H1 (cell line): ENCODE data around the gene IDH3A. TPM values are rescaled to one million over a fixed set of nuclear protein-coding genes. Genes with fewer than 3 reads are reported as not detected.

Experiments used
- CTCF ChIA-PET: fragments of 300-600 bp; sonication (Branson Sonifier 250); formaldehyde crosslinking; loops from one replicate; lab custom pipeline; 2021; ENCODE audit not compliant: partially characterized antibody; lab: Charles Lee
- POLR2A ChIA-PET: fragments of 300-600 bp; sonication (Branson Sonifier 250); formaldehyde crosslinking; loops from one replicate; lab custom pipeline; 2021; ENCODE audit warnings: inconsistent platforms; ENCODE audit not compliant: partially characterized antibody; lab: Charles Lee
- DNase-seq, 2 experiments: peaks; one replicate each; pipeline versions ENCODE4 v3.0.0 to v3.0.0-alpha.2; 2010 to 2022; ENCODE audit warnings: low spot score in 2 of 2, low read depth in 1 of 2, mixed read lengths in 1 of 2
- FAIRE-seq: peaks from 2 replicates; lab custom pipeline; 2011; peaks lifted over from hg19 to GRCh38; lab: Jason Lieb, UNC
- H2AFZ ChIP-seq: 2 replicates; pipeline ENCODE4 v1.8.1; 2012; ENCODE audit warnings: low read length, inconsistent platforms
- H2AK5ac ChIP-seq: 2 replicates; pipeline ENCODE4 v1.6.1; 2013; ENCODE audit warnings: low read depth, low read length
- H2BK120ac ChIP-seq: replicated peaks from 2 replicates; pipeline ENCODE3; 2013; ENCODE audit warnings: low read depth, low read length, inconsistent platforms
- H2BK12ac ChIP-seq: 2 replicates; pipeline ENCODE4 v1.6.1; 2013; ENCODE audit warnings: low read depth, low read length
- H2BK15ac ChIP-seq: 2 replicates; pipeline ENCODE4 v1.6.1; 2013; ENCODE audit warnings: low read length
- H2BK20ac ChIP-seq: 2 replicates; pipeline ENCODE4 v1.6.1; 2013; ENCODE audit warnings: low read length
- H2BK5ac ChIP-seq: 2 replicates; pipeline ENCODE4 v1.6.1; 2013; ENCODE audit warnings: low read depth, low read length
- H3K14ac ChIP-seq: 2 replicates; pipeline ENCODE4 v1.6.1; 2013; ENCODE audit warnings: inconsistent platforms; ENCODE audit not compliant: insufficient read length
- H3K18ac ChIP-seq: 2 replicates; pipeline ENCODE4 v1.6.1; 2013; ENCODE audit warnings: low read length; ENCODE audit errors: extremely low read depth
- H3K23ac ChIP-seq: 2 replicates; pipeline ENCODE4 v1.6.1; 2013; ENCODE audit warnings: inconsistent platforms; ENCODE audit not compliant: insufficient read length
- H3K23me2 ChIP-seq: 2 replicates; pipeline ENCODE4 v1.6.1; 2013; ENCODE audit warnings: low read depth, low read length
- H3K27ac ChIP-seq: 2 replicates; pipeline ENCODE4 v1.6.1; 2011; ENCODE audit warnings: low read depth, low read length, inconsistent platforms
- H3K27me3 ChIP-seq, 4 experiments: replicated peaks in 1 of 4; 1 replicate in 1 of 4; 2 replicates in 3 of 4; pipeline versions ENCODE4 v1.6.1 to v1.8.1; 2011 to 2013; ENCODE audit warnings: low read length in 3 of 4, mild to moderate bottlenecking in 3 of 4, inconsistent platforms in 2 of 4, mixed read lengths in 2 of 4, moderate library complexity in 1 of 4; ENCODE audit not compliant: control insufficient read depth in 3 of 4, insufficient read depth in 3 of 4; ENCODE audit errors: extremely low read depth in 1 of 4
- H3K36me3 ChIP-seq, 4 experiments: 2 replicates each; pipeline versions ENCODE4 v1.6.1 to v1.8.1; 2011 to 2013; ENCODE audit warnings: mild to moderate bottlenecking in 4 of 4, low read length in 3 of 4, moderate library complexity in 2 of 4, control low read depth in 1 of 4, inconsistent platforms in 1 of 4; ENCODE audit not compliant: insufficient read depth in 4 of 4, control insufficient read depth in 2 of 4
- H3K4ac ChIP-seq: replicated peaks from 2 replicates; pipeline ENCODE3; 2013; ENCODE audit warnings: low read length, low read depth, mixed read lengths, inconsistent platforms; ENCODE audit not compliant: insufficient read length
- H3K4me1 ChIP-seq, 4 experiments: replicated peaks in 1 of 4; 1 replicate in 1 of 4; 2 replicates in 3 of 4; pipeline versions ENCODE4 v1.6.1 to v1.8.1; 2011 to 2013; ENCODE audit warnings: low read length in 3 of 4, inconsistent platforms in 2 of 4, mixed read lengths in 1 of 4; ENCODE audit not compliant: insufficient read depth in 4 of 4, control insufficient read depth in 3 of 4
- H3K4me2 ChIP-seq, 2 experiments: 2 replicates each; pipeline versions ENCODE4 v1.6.1 to v1.8.1; 2011 to 2013; ENCODE audit warnings: low read depth in 2 of 2, low read length in 2 of 2, control low read depth in 1 of 2, inconsistent platforms in 1 of 2, mild to moderate bottlenecking in 1 of 2; ENCODE audit not compliant: insufficient read depth in 1 of 2
- H3K4me3 ChIP-seq, 4 experiments: fragments of 200-600, 300-600 bp in 1 of 4; sonication (generic), shearing (Covaris generic), sonication (Bioruptor Twin) in 1 of 4; 2 replicates each; pipeline versions ENCODE4 v1.5.1 to v1.8.1; 2011 to 2016; ENCODE audit warnings: low read length in 4 of 4, low read depth in 3 of 4, control low read depth in 2 of 4, inconsistent platforms in 2 of 4, mild to moderate bottlenecking in 2 of 4, mixed read lengths in 1 of 4, moderate library complexity in 1 of 4; ENCODE audit not compliant: insufficient read depth in 2 of 4; ENCODE audit errors: extremely low read depth in 1 of 4
- H3K56ac ChIP-seq: replicated peaks from 2 replicates; pipeline ENCODE3; 2013; ENCODE audit warnings: low read depth, mild to moderate bottlenecking, mixed read lengths, low read length, inconsistent platforms; ENCODE audit not compliant: insufficient read length
- H3K79me1 ChIP-seq: 2 replicates; pipeline ENCODE4 v1.6.1; 2013; ENCODE audit warnings: low read depth, low read length, control low read depth
- H3K79me2 ChIP-seq, 2 experiments: 2 replicates each; pipeline versions ENCODE4 v1.6.1 to v1.8.1; 2012 to 2013; ENCODE audit warnings: low read length in 2 of 2, mild to moderate bottlenecking in 2 of 2, inconsistent platforms in 1 of 2; ENCODE audit not compliant: insufficient read depth in 2 of 2, control insufficient read depth in 1 of 2
- H3K9ac ChIP-seq, 4 experiments: replicated peaks in 1 of 4; 1 replicate in 1 of 4; 2 replicates in 3 of 4; pipeline versions ENCODE4 v1.6.1 to v1.8.1; 2011 to 2013; ENCODE audit warnings: low read depth in 3 of 4, low read length in 3 of 4, control low read depth in 2 of 4, mild to moderate bottlenecking in 2 of 4, moderate library complexity in 2 of 4, inconsistent platforms in 1 of 4; ENCODE audit errors: extremely low read depth in 1 of 4
- H3K9me3 ChIP-seq, 2 experiments: 2 replicates each; pipeline versions ENCODE4 v1.6.1 to v1.8.1; 2012 to 2013; ENCODE audit warnings: mild to moderate bottlenecking in 2 of 2, moderate library complexity in 2 of 2, control low read depth in 1 of 2, inconsistent platforms in 1 of 2, low read depth in 1 of 2, low read length in 1 of 2, mixed read lengths in 1 of 2; ENCODE audit not compliant: insufficient read depth in 2 of 2
- H4K20me1 ChIP-seq, 2 experiments: replicated peaks in 1 of 2; 2 replicates each; pipeline versions ENCODE3 to v1.8.1; 2011 to 2013; ENCODE audit warnings: inconsistent platforms in 2 of 2, low read length in 2 of 2, mild to moderate bottlenecking in 1 of 2; ENCODE audit not compliant: insufficient read depth in 2 of 2, control insufficient read depth in 1 of 2
- H4K5ac ChIP-seq: 2 replicates; pipeline ENCODE4 v1.6.1; 2013; ENCODE audit warnings: low read length, low read depth, mixed read lengths, inconsistent platforms; ENCODE audit not compliant: insufficient read length
- H4K8ac ChIP-seq: 2 replicates; pipeline ENCODE4 v1.8.0; 2013; ENCODE audit warnings: mild to moderate bottlenecking, moderate library complexity, low read length, inconsistent platforms; ENCODE audit not compliant: insufficient read depth; ENCODE audit errors: extremely low read depth
- H4K91ac ChIP-seq: replicated peaks from 2 replicates; pipeline ENCODE3; 2013; ENCODE audit warnings: low read length, mixed read lengths, inconsistent platforms; ENCODE audit not compliant: insufficient read length
- ASH2L ChIP-seq: fragments of 200-600, 300-600 bp; sonication (generic); IDR thresholded peaks from one replicate; pipeline ENCODE4 v1.7.1; 2017; ENCODE audit warnings: low read length
- EP300 ChIP-seq, 2 experiments: IDR thresholded peaks; 1 replicate in 1 of 2; 2 replicates in 1 of 2; pipeline ENCODE4 v1.6.1; 2011 to 2012; ENCODE audit warnings: low read depth in 2 of 2, low read length in 2 of 2, mild to moderate bottlenecking in 2 of 2, borderline replicate concordance in 1 of 2, inconsistent platforms in 1 of 2, moderate library complexity in 1 of 2
- KDM1A ChIP-seq: fragments of 200-600, 300-600 bp; sonication (generic); IDR thresholded peaks from 2 replicates; pipeline ENCODE4 v1.7.1; 2016; ENCODE audit warnings: mild to moderate bottlenecking, low read length, borderline replicate concordance
- KDM5A ChIP-seq: fragments of 200-600 bp; IDR thresholded peaks from 2 replicates; pipeline ENCODE4 v1.7.1; 2012; ENCODE audit warnings: mild to moderate bottlenecking, low read length, inconsistent platforms, mixed read lengths
- POLR2AphosphoS5 ChIP-seq: IDR thresholded peaks from 2 replicates; pipeline ENCODE4 v1.6.1; 2011; ENCODE audit warnings: low read depth, low read length
- SAP30 ChIP-seq: fragments of 300-600 bp; sonication (generic); IDR thresholded peaks from 2 replicates; pipeline ENCODE4 v1.7.1; 2012; ENCODE audit warnings: low read length, moderate library complexity, mild to moderate bottlenecking, inconsistent platforms; ENCODE audit not compliant: insufficient read depth, insufficient replicate concordance
- SP2 ChIP-seq: IDR thresholded peaks from 2 replicates; pipeline ENCODE4 v1.6.1; 2012; ENCODE audit warnings: mild to moderate bottlenecking, low read length, inconsistent platforms
- SP4 ChIP-seq: IDR thresholded peaks from 2 replicates; pipeline ENCODE4 v1.6.1; 2012; ENCODE audit warnings: low read length, inconsistent platforms
- SUZ12 ChIP-seq: fragments of 200-600 bp; sonication (generic); IDR thresholded peaks from 2 replicates; pipeline ENCODE4 v1.6.1; 2012; ENCODE audit warnings: mild to moderate bottlenecking, inconsistent platforms, low read length, moderate library complexity, mixed read lengths
- WGBS, 2 experiments: shearing (Covaris generic) in 1 of 2; methylation state at CpG; one replicate each; pipeline versions ENCODE4 v1.1.6 to v1.1.7; 2013 to 2015; ENCODE audit warnings: low lambda C conversion rate in 2 of 2, mixed read lengths in 2 of 2, inconsistent platforms in 1 of 2, low coverage in 1 of 2, missing lambda C conversion rate in 1 of 2; ENCODE audit not compliant: insufficient replicate concordance in 2 of 2, insufficient coverage in 1 of 2, insufficient read length in 1 of 2; ENCODE audit errors: extremely low coverage in 1 of 2, missing lambda C conversion rate in 1 of 2; 5-methylcytosine and 5-hydroxymethylcytosine counted together
- polyA plus RNA-seq, 7 experiments: library from polyadenylated mRNA; depleted of rRNA in 3 of 7; stranded (reverse) in 5 of 7; unstranded in 2 of 7; fragments of >200 nt in 5 of 7; fragments of 200-250 nt in 2 of 7; gene quantifications; 1 replicate in 5 of 7; 2 replicates in 1 of 7; 4 replicates in 1 of 7; pipeline versions ENCODE4 v1.2.1 to v1.2.3, GENCODE V29; 2011 to 2013; ENCODE audit warnings: missing spikeins in 2 of 7, mixed read lengths in 2 of 7
- total RNA-seq: library from RNA; stranded (reverse); fragmentation: NEBNext Ultra II Directional; extraction: Animal tissue kit (Norgen Biotek cat#: 25700); gene quantifications from 2 replicates; pipeline ENCODE4 v1.2.1, GENCODE V29; 2021

The IDH3A gene
- total and polyA plus RNA-seq, 2 of the 8 experiments (the other 6 are each of a cell fraction or from before 2014, with no cell fraction given): 23.4 to 36.8 TPM

DNA sequence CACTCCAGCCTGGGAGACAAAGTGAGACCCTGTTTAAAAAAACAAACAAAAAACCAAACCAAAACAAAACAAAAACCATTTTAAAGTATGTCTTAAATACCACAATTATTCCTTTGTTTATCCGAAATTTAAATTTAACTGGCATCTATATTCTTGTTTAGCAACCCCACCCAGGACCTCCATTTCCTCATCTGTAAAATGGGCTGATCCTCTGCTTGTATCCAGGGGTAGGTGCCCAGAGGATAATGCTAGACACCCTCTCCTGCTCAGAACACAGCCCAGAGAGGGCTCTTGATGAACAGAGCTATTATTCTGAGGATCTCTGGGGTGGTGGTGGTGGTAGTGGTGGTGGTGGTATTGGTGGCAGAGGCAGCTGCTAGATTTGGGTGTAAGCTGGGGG is 47.0 kb upstream of the IDH3A start:
- CTCF ChIA-PET: interaction anchor here (0.8 to 16.8 kb wide), 7 partner anchors 11 to 140 kb away, joined by 3 to 226 read pairs (median 5); no protein-coding TSS in a partner anchor
- H4K8ac ChIP-seq: no peak overlapping the region
- no peaks in the 10 kb centered on the region for H3K79me1 ChIP-seq
- H3K23me2 ChIP-seq: no peaks in the 10 kb centered on the region
- no peaks in the 10 kb centered on the region for H4K20me1 ChIP-seq
- H2BK120ac ChIP-seq: no peak overlapping the region
- H2BK12ac ChIP-seq: no peak overlapping the region
- H4K91ac ChIP-seq: no peak overlapping the region
- H3K18ac ChIP-seq: no peak overlapping the region
- H3K4me2 ChIP-seq: no peak overlapping the region
- H3K27me3 ChIP-seq: no peaks in the 10 kb centered on the region
- H4K5ac ChIP-seq: no peak overlapping the region
- no peak for FAIRE-seq
- no peak overlapping the region for H3K27ac ChIP-seq
- no peak overlapping the region for H2AK5ac ChIP-seq
- H2BK20ac ChIP-seq: no peak overlapping the region
- no peak overlapping the region for H2BK15ac ChIP-seq
- no peak overlapping the region for H3K4ac ChIP-seq
- H3K36me3 ChIP-seq: peaks cover 0 to 4% (median 1%) of the 10 kb centered on the region in 4 experiments; a peak in 2 of 8 replicates
- no peak overlapping the region for H3K4me3 ChIP-seq
- no peak overlapping the region for H3K23ac ChIP-seq
- H3K9me3 ChIP-seq: no peaks in the 10 kb centered on the region
- H3K9ac ChIP-seq: no peak overlapping the region
- no peak overlapping the region for H3K14ac ChIP-seq
- no peaks in the 10 kb centered on the region for H3K4me1 ChIP-seq
- DNase-seq: no peak
- no peak overlapping the region for H2BK5ac ChIP-seq
- POLR2A ChIA-PET: interaction anchor here (1.2 to 1.7 kb wide), 2 partner anchors 18 to 156 kb away, joined by 3 to 5 read pairs; no protein-coding TSS in a partner anchor
- WGBS, 2 experiments: 70 to 100% methylated on average over 1 of the region's 1 CpG
- no peak overlapping the region for H3K56ac ChIP-seq
- TF ChIP-seq SP2: no peak
- TF ChIP-seq SP4: no peak
- no peak for TF ChIP-seq KDM5A
- TF ChIP-seq SAP30: no peak
- no peak for TF ChIP-seq SUZ12
- TF ChIP-seq POLR2AphosphoS5: no peak
- TF ChIP-seq KDM1A: no peak
- no peak for TF ChIP-seq ASH2L
- TF ChIP-seq EP300 (IDR thresholded peaks at IDR 0.05; ENCODE audit: borderline replicate concordance in 1 of 2, low read depth in 2 of 2, low read length in 2 of 2): no peak
- H3K79me2 ChIP-seq: no peaks in the 10 kb centered on the region
- no peak overlapping the region for H2AFZ ChIP-seq
